WTC11 (cell line): Measurements from ENCODE around the gene KLC1. TPM values are rescaled to one million over a fixed set of nuclear protein-coding genes. Genes with fewer than 3 reads are reported as not detected.

Experiments used
- ATAC-seq: fragments of 200-7000 bp; cut with Tn5 transposase; 2 replicates; pipeline ENCODE4 v1.10.0; 2021; ENCODE audit warnings: mild to moderate bottlenecking, moderate library complexity
- CTCF ChIA-PET: fragments of 300-600 bp; sonication (Branson Sonifier 250); formaldehyde crosslinking; loops from one replicate; lab custom pipeline; 2021; ENCODE audit warnings: antibody characterized with exemption; lab: Charles Lee
- POLR2A ChIA-PET: fragments of 350-600 bp; sonication (Branson Sonifier 250); formaldehyde crosslinking; loops from one replicate; lab custom pipeline; 2021; ENCODE audit warnings: antibody characterized with exemption; lab: Charles Lee
- DNase-seq: peaks from one replicate; pipeline ENCODE4 v3.0.0; 2021; ENCODE audit warnings: low spot score
- H3K27ac Mint-ChIP-seq: 2 replicates; pipeline ENCODE4 v1.8.0; 2021; ENCODE audit warnings: mixed read lengths
- H3K27me3 Mint-ChIP-seq: 2 replicates; pipeline ENCODE4 v1.8.0; 2021; ENCODE audit warnings: low read depth, mild to moderate bottlenecking, moderate library complexity, mixed read lengths
- H3K36me3 Mint-ChIP-seq: 2 replicates; pipeline ENCODE4 v1.8.0; 2021; ENCODE audit warnings: mixed read lengths
- H3K4me1 Mint-ChIP-seq: 2 replicates; pipeline ENCODE4 v1.8.0; 2022; ENCODE audit warnings: mixed read lengths
- H3K4me3 Mint-ChIP-seq: 2 replicates; pipeline ENCODE4 v1.8.0; 2021; ENCODE audit warnings: mild to moderate bottlenecking, moderate library complexity, mixed read lengths
- H3K9me3 Mint-ChIP-seq: 2 replicates; pipeline ENCODE4 v1.8.0; 2021; ENCODE audit warnings: mixed read lengths
- AR ChIP-seq: fragments of 250-450 bp; sonication (Bioruptor Pico); IDR thresholded peaks from 2 replicates; pipeline ENCODE4 v1.9.0; 2021; ENCODE audit warnings: mild to moderate bottlenecking
- CREB1 ChIP-seq: sonication (generic); formaldehyde crosslinking; IDR thresholded peaks from 2 replicates; pipeline ENCODE4 v1.8.0; 2023; ENCODE audit warnings: mild to moderate bottlenecking, missing genetic modification reagents
- E2F4 ChIP-seq: sonication (generic); formaldehyde crosslinking; IDR thresholded peaks from 2 replicates; pipeline ENCODE4 v1.8.1; 2022; ENCODE audit warnings: low read depth, mild to moderate bottlenecking, moderate library complexity, missing genetic modification reagents, borderline replicate concordance
- E2F5 ChIP-seq: sonication (generic); formaldehyde crosslinking; IDR thresholded peaks from 2 replicates; pipeline ENCODE4 v1.8.1; 2022; ENCODE audit warnings: mild to moderate bottlenecking, moderate library complexity, missing genetic modification reagents
- ELF4 ChIP-seq: sonication (generic); formaldehyde crosslinking; IDR thresholded peaks from 2 replicates; pipeline ENCODE4 v1.8.1; 2022; ENCODE audit warnings: low read depth, mild to moderate bottlenecking, moderate library complexity, missing genetic modification reagents
- ERG ChIP-seq: fragments of 250-450 bp; sonication (Bioruptor Pico); IDR thresholded peaks from 2 replicates; pipeline ENCODE4 v1.8.0; 2021; ENCODE audit warnings: mild to moderate bottlenecking
- ESRRA ChIP-seq: sonication (generic); formaldehyde crosslinking; IDR thresholded peaks from 2 replicates; pipeline ENCODE4 v1.8.1; 2022; ENCODE audit warnings: mild to moderate bottlenecking, missing genetic modification reagents, borderline replicate concordance
- FOXK1 ChIP-seq: sonication (generic); formaldehyde crosslinking; IDR thresholded peaks from 2 replicates; pipeline ENCODE4 v1.8.0; 2022; ENCODE audit warnings: mild to moderate bottlenecking, moderate library complexity, missing genetic modification reagents
- FOXP1 ChIP-seq: sonication (generic); formaldehyde crosslinking; IDR thresholded peaks from 2 replicates; pipeline ENCODE4 v1.8.0; 2022; ENCODE audit warnings: missing genetic modification reagents, mild to moderate bottlenecking, moderate library complexity, borderline replicate concordance
- IRF2 ChIP-seq: sonication (generic); formaldehyde crosslinking; IDR thresholded peaks from 2 replicates; pipeline ENCODE4 v1.8.0; 2022; ENCODE audit warnings: low read depth, missing genetic modification reagents, borderline replicate concordance
- JAZF1 ChIP-seq: fragments of 250-450 bp; sonication (Bioruptor Pico); IDR thresholded peaks from 2 replicates; pipeline ENCODE4 v1.9.0; 2021; ENCODE audit warnings: moderate library complexity, mild to moderate bottlenecking, inconsistent platforms
- MLX ChIP-seq: sonication (generic); formaldehyde crosslinking; IDR thresholded peaks from 2 replicates; pipeline ENCODE4 v1.8.1; 2023; ENCODE audit warnings: mild to moderate bottlenecking, missing genetic modification reagents, moderate library complexity
- NFATC4 ChIP-seq: fragments of 250-450 bp; sonication (Bioruptor Pico); IDR thresholded peaks from 2 replicates; pipeline ENCODE4 v1.9.0; 2021; ENCODE audit warnings: mild to moderate bottlenecking
- NFYB ChIP-seq: sonication (generic); formaldehyde crosslinking; conservative IDR thresholded peaks from 2 replicates; pipeline ENCODE4 v1.8.0; 2022; ENCODE audit warnings: low read depth, missing genetic modification reagents
- OVOL2 ChIP-seq: fragments of 250-450 bp; sonication (Bioruptor Pico); IDR thresholded peaks from 2 replicates; pipeline ENCODE4 v1.9.0; 2021; ENCODE audit warnings: mild to moderate bottlenecking, borderline replicate concordance
- RELA ChIP-seq: sonication (generic); formaldehyde crosslinking; IDR thresholded peaks from 2 replicates; pipeline ENCODE4 v1.8.1; 2022; ENCODE audit warnings: missing genetic modification reagents, mild to moderate bottlenecking, borderline replicate concordance
- SOX15 ChIP-seq: fragments of 250-450 bp; sonication (Bioruptor Pico); IDR thresholded peaks from 2 replicates; pipeline ENCODE4 v1.9.0; 2021; ENCODE audit warnings: mild to moderate bottlenecking
- STAT6 ChIP-seq: sonication (generic); formaldehyde crosslinking; conservative IDR thresholded peaks from 2 replicates; pipeline ENCODE4 v1.8.1; 2023; ENCODE audit warnings: mild to moderate bottlenecking, low read depth, missing genetic modification reagents, moderate library complexity
- ZBTB21 ChIP-seq: sonication (generic); formaldehyde crosslinking; IDR thresholded peaks from 2 replicates; pipeline ENCODE4 v1.8.1; 2023; ENCODE audit warnings: mild to moderate bottlenecking, missing genetic modification reagents, borderline replicate concordance
- ZBTB43 ChIP-seq: sonication (generic); formaldehyde crosslinking; IDR thresholded peaks from 2 replicates; pipeline ENCODE4 v1.8.1; 2023; ENCODE audit warnings: mild to moderate bottlenecking, missing genetic modification reagents
- ZNF121 ChIP-seq: sonication (generic); formaldehyde crosslinking; IDR thresholded peaks from 2 replicates; pipeline ENCODE4 v1.8.0; 2023; ENCODE audit warnings: missing genetic modification reagents
- ZNF138 ChIP-seq: sonication (generic); formaldehyde crosslinking; conservative IDR thresholded peaks from 2 replicates; pipeline ENCODE4 v1.8.1; 2022; ENCODE audit warnings: mild to moderate bottlenecking, moderate library complexity, missing genetic modification reagents
- total RNA-seq: library from RNA; stranded (reverse); gene quantifications from 3 replicates; pipeline ENCODE4 v1.2.3, GENCODE V29; 2021

The KLC1 gene
- total RNA-seq, 1 experiment from 2014 or later: 171 TPM

- DNase-seq: peak; percentile 24
- H3K36me3 Mint-ChIP-seq: peaks cover 5% of the 10 kb centered on the region
- H3K27ac Mint-ChIP-seq: peak overlapping the region; percentile 90
- ChIA-PET POLR2A (interaction anchor here (0.6 to 0.8 kb wide), 2 partner anchors 33 to 77 kb away, joined by 3 read pairs; no protein-coding TSS in a partner anchor), CTCF (interaction anchor here (0.6 kb wide), 1 partner anchor 622 kb away, joined by 3 read pairs; no protein-coding TSS in a partner anchor)
- no peak for TF ChIP-seq RELA (CRISPR knock-in tag)
- TF ChIP-seq ZBTB43 (CRISPR knock-in tag): no peak
- no peak for TF ChIP-seq E2F5 (CRISPR knock-in tag)
- no peak for TF ChIP-seq OVOL2
- TF ChIP-seq NFYB: no peak
- TF ChIP-seq FOXK1 (CRISPR knock-in tag): no peak
- TF ChIP-seq ELF4: no peak
- TF ChIP-seq MLX (CRISPR knock-in tag): no peak
- no peak for TF ChIP-seq E2F4 (CRISPR knock-in tag)
- no peak for TF ChIP-seq FOXP1
- no peak for TF ChIP-seq ZBTB21 (CRISPR knock-in tag)
- no peak for TF ChIP-seq ZNF138 (CRISPR knock-in tag)
- TF ChIP-seq JAZF1 (CRISPR knock-in tag): no peak
- no peaks in the 10 kb centered on the region for H3K9me3 Mint-ChIP-seq
- no peaks in the 10 kb centered on the region for H3K27me3 Mint-ChIP-seq
- ATAC-seq: peak; percentile 61
- peaks cover 14% of the 10 kb centered on the region for H3K4me1 Mint-ChIP-seq
- H3K4me3 Mint-ChIP-seq: no peak overlapping the region
These were observed 34.7 kb upstream of the KLC1 start for GRCh38 chr14:103594265-103594664.

GRCh38 chr14:103597623-103598377 lies 31.2 kb upstream of the KLC1 start:
- peaks cover 14% of the 10 kb centered on the region for H3K4me1 Mint-ChIP-seq
- ChIA-PET CTCF (no interaction called here), POLR2A (no interaction called here)
- ATAC-seq (no peak), DNase-seq (no peak)
- no peaks in the 10 kb centered on the region for H3K27me3 Mint-ChIP-seq
- no peak for TF ChIP-seq NFATC4 (CRISPR knock-in tag)
- TF ChIP-seq ZBTB43 (CRISPR knock-in tag): no peak
- TF ChIP-seq CREB1: no peak
- TF ChIP-seq ESRRA (CRISPR knock-in tag): no peak
- TF ChIP-seq IRF2 (CRISPR knock-in tag): no peak
- TF ChIP-seq ERG (CRISPR knock-in tag): no peak
- no peak for TF ChIP-seq SOX15 (CRISPR knock-in tag)
- no peak for TF ChIP-seq AR
- no peak for TF ChIP-seq ZNF121 (CRISPR knock-in tag)
- no peak for TF ChIP-seq FOXP1
- no peak for TF ChIP-seq STAT6 (CRISPR knock-in tag)
- no peak overlapping the region for H3K27ac Mint-ChIP-seq
- H3K4me3 Mint-ChIP-seq: no peak overlapping the region
- no peaks in the 10 kb centered on the region for H3K9me3 Mint-ChIP-seq
- H3K36me3 Mint-ChIP-seq: no peaks in the 10 kb centered on the region
